Heart left ventricle (tissue), 16 donors: Measurements from ENCODE around the gene PREB. TPM values are rescaled to one million over a fixed set of nuclear protein-coding genes. Genes with fewer than 3 reads are reported as not detected.

Experiments used
- ATAC-seq, 4 donors: fragments of 200-7000 bp; cut with Tn5 transposase; one replicate each; pipeline ENCODE4 v1.9.1; 2020 to 2022; ENCODE audit warnings: moderate library complexity in 4 of 4, mild to moderate bottlenecking in 3 of 4, moderate number of reproducible peaks in 1 of 4
- DNase-seq, 5 donors: peaks; one replicate each; pipeline ENCODE4 v3.0.0-alpha.2; 2020
- H3K27ac ChIP-seq, 12 donors: fragments of 200-600 bp; sonication (generic) in 4 of 12; one replicate each; pipeline versions ENCODE4 v1.5.0 to v1.8.0; 2016 to 2022; ENCODE audit warnings: mild to moderate bottlenecking in 2 of 12
- H3K27me3 ChIP-seq, 9 donors: fragments of 200-600 bp; sonication (generic) in 2 of 9; one replicate each; pipeline versions ENCODE4 v1.5.1 to v1.8.0; 2016 to 2022; ENCODE audit warnings: mild to moderate bottlenecking in 3 of 9
- H3K36me3 ChIP-seq, 9 donors: fragments of 200-600 bp; sonication (generic) in 2 of 9; one replicate each; pipeline versions ENCODE4 v1.5.0 to v1.8.0; 2018 to 2022; ENCODE audit warnings: mild to moderate bottlenecking in 2 of 9
- H3K4me1 ChIP-seq, 12 donors: fragments of 200-600 bp; sonication (generic) in 4 of 12; one replicate each; pipeline versions ENCODE4 v1.5.0 to v1.8.0; 2016 to 2022; ENCODE audit warnings: mild to moderate bottlenecking in 3 of 12
- H3K4me3 ChIP-seq, 12 donors: fragments of 200-600 bp; sonication (generic) in 4 of 12; one replicate each; pipeline versions ENCODE4 v1.5.0 to v1.8.0; 2017 to 2022; ENCODE audit warnings: mild to moderate bottlenecking in 9 of 12, moderate library complexity in 4 of 12
- H3K9me3 ChIP-seq, 12 donors: fragments of 200-600 bp; sonication (generic) in 4 of 12; one replicate each; pipeline versions ENCODE4 v1.5.0 to v1.8.0; 2016 to 2022; ENCODE audit warnings: mild to moderate bottlenecking in 1 of 12
- CTCF ChIP-seq, 12 donors: fragments of 200-600 bp; sonication (generic) in 4 of 12; IDR thresholded peaks; one replicate each; pipeline versions ENCODE4 v1.5.0 to v1.8.0; 2018 to 2022; ENCODE audit warnings: antibody characterized with exemption in 12 of 12, mild to moderate bottlenecking in 5 of 12
- POLR2A ChIP-seq, 2 donors: fragments of 450-650 bp; IDR thresholded peaks; one replicate each; pipeline ENCODE4 v1.6.1; 2017; ENCODE audit warnings: antibody characterized with exemption in 2 of 2, mild to moderate bottlenecking in 2 of 2, moderate library complexity in 2 of 2
- WGBS, 4 donors: extraction: QIAGEN DNeasy Blood & Tissue Kit in 2 of 4; methylation state at CpG; one replicate each; pipeline versions ENCODE4 v1.1.5 to v1.1.7; 2013 to 2018; 5-methylcytosine and 5-hydroxymethylcytosine counted together
- intact Hi-C, 10 donors: fragments of 100-400 bp; cut with DNase I; formaldehyde crosslinking; loops; one replicate each; pipeline versions ENCODE4 v1.11.1 to v1.14.2; 2022
- polyA plus RNA-seq, 2 donors: library from polyadenylated mRNA; stranded (reverse); fragments of 200-250 nt; gene quantifications; one replicate each; pipeline ENCODE4 v1.2.3, GENCODE V29; 2013
- total RNA-seq, 9 donors: library from RNA; depleted of rRNA in 2 of 9; stranded (reverse); fragments of >200 nt in 2 of 9; fragmentation: NEBNext Ultra II Directional in 3 of 9; extraction: Animal tissue kit (Norgen Biotek cat#: 25700) in 3 of 9; gene quantifications; one replicate each; pipeline versions ENCODE4 v1.1.0 to v1.2.4, GENCODE V29; 2016 to 2023
- donor health status: ischemic (EF 13 %, LVEDD 7.1; RV severe dilation, severe dysfunction).
- donor health status: healthy with polysubstance abuse.
- donor health status: DM: no; HTN: yes; CAD: no.
- donor health status: DM: no; HTN: no; CAD: no.
- donor health status: ischemic (EF 25% LVEDD 6.9; RV normal size, moderate dysfunction).
- donor health status: ischemic (EF 25% LVEDD 5.7; RV mildly dilated, moderate dysfunction).
- donor health status: healthy.
- donor health status: DM: yes; HTN: yes; CAD: no.
- donor health status: ischemic (EF 35%, LVEDD 5.7; RV mildly dilated, moderate dysfunction).
- donor health status: nonischemic (EF 11% LVEDD 7.7; RV severe dilation, severe dysfunction).
- donor health status: DM: yes; HTN: yes; CAD: no.
- donor health status: PGD.
- donor health status: ischemic (EF 29% LVEDD 5.4; RV normal size, mild dysfunction).
- donor health status: nonischemic (EF 23%, LVEDD 6.1; RV moderate dilation, normal function).

Gene PREB
- total and polyA plus RNA-seq, 11 donors: 41.1 to 99.4 (median 49.3) TPM

- intact Hi-C loops: no loop called here
- H3K4me3 ChIP-seq: no peak overlapping the region
Observed at GRCh38 chr2:27158468-27158867, 24.0 kb upstream of the PREB start.

DNA sequence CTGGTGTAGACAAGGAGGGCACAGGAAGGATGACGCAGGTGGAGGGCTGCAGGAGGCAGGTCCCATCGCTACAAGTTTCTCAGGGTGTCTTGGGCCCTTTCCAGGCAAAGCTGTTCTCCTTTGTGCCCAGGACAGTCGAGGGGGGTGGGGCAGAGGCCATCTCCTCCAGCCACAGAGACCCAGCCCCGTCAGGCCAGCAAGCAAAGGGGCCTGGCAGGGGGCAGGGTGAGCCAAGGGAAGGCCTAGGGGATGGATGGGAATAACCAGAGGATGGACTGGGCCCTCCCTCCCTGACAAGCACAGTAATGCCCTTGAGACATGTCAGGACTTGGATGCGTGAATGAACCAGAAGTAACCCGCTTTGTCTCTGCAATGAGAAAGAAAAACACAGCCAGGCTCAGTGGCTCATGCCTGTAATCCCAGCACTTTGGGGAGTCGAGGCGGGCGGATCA lies 20.7 kb upstream of the PREB start:
- intact Hi-C loops: no loop called here
- H3K27ac ChIP-seq: no peak overlapping the region
- H3K36me3 ChIP-seq: no peaks in the 10 kb centered on the region
- H3K9me3 ChIP-seq: no peaks in the 10 kb centered on the region
- ATAC-seq (no peak), DNase-seq (no peak)
- 71 to 83% (median 78%) methylated on average over 9 of the region's 9 CpGs for WGBS, 4 donors
- no peaks in the 10 kb centered on the region for H3K4me1 ChIP-seq
- no peak overlapping the region for H3K4me3 ChIP-seq
- TF ChIP-seq CTCF (IDR thresholded peaks at IDR 0.05): no peak
- peaks cover 0 to 5% (median 0%) of the 10 kb centered on the region in 9 donors for H3K27me3 ChIP-seq

More at GRCh38 chr2:27158468-27158867, 24.0 kb upstream of the PREB start:
- DNase-seq: no peak
- H3K27me3 ChIP-seq: peaks cover 0 to 8% (median 0%) of the 10 kb centered on the region in 9 donors
- ATAC-seq: no peak
- no peak overlapping the region for H3K27ac ChIP-seq
- H3K36me3 ChIP-seq: no peaks in the 10 kb centered on the region
- H3K9me3 ChIP-seq: no peaks in the 10 kb centered on the region
- H3K4me1 ChIP-seq: no peaks in the 10 kb centered on the region
- 57 to 69% (median 66%) methylated on average over 6 of the region's 6 CpGs for whole genome bisulfite sequencing, 4 donors
- TF ChIP-seq POLR2A (IDR thresholded peaks at IDR 0.05): no peak
- TF ChIP-seq CTCF (IDR thresholded peaks at IDR 0.05): no peak

DNA sequence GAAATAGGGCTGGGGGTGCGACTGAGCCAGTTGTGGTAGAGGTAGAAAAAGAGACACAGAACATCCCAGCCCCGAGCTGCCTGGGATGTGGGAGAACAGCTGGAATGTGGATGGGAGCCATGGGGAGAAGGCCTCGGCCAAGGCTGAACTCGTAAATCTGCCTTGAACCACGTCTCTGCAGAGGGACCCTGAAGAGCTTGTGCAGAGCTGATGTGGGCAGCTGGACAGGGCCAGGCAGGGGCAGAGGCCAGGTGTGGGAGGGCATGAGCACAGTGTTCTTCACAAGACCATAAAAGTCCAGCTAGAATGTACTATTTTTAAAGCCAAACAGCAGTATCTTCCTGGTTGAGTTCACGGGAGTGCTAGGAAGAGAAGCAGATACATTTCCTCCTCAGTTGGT lies 20.1 kb upstream of the PREB start:
- no peak overlapping the region for H3K27ac ChIP-seq
- H3K36me3 ChIP-seq: no peaks in the 10 kb centered on the region
- no peak overlapping the region for H3K4me3 ChIP-seq
- H3K27me3 ChIP-seq: peaks cover 0 to 5% (median 0%) of the 10 kb centered on the region in 9 donors
- no peaks in the 10 kb centered on the region for H3K4me1 ChIP-seq
- DNase-seq (no peak), ATAC-seq (no peak)
- 66 to 73% (median 69%) methylated on average over 6 of the region's 6 CpGs for WGBS, 4 donors
- intact Hi-C loops: no loop called here
- TF ChIP-seq CTCF (IDR thresholded peaks at IDR 0.05): no peak
- no peak for TF ChIP-seq POLR2A (IDR thresholded peaks at IDR 0.05)
- no peaks in the 10 kb centered on the region for H3K9me3 ChIP-seq

DNA sequence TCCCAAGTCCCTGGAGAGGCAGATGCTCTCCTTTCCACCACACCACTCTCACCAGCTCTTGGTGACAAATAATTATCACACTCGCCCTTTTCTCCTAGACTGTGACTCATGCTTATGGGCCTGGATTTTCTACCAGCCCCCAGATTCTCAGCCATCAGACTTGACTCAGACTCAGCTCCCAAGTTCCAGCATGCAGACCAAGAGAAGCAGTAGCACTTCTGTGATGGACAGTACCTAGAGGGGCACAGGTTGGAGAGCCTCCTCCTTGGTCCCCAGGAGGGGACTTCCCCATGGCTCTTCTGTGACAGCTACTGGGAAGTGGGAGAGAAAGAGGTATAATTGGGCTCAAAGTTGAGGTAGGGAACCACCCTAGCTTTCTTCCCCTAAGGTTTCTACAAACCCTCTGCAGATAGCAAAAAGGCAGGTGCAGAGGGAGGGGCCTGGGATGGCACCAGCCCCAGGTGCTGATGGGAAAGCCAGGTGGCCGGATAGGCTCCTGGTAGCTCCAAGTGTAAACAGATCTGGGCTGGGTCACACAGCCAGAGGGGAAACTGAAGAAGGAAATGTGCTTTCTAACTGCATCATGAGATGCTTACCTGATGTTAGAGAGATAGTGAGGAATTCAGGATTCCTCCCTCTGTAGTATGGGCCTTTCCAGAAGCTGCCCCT lies 18.5 kb upstream of the PREB start:
- H3K27me3 ChIP-seq: no peaks in the 10 kb centered on the region
- intact Hi-C loops: no loop called here
- no peak overlapping the region for H3K27ac ChIP-seq
- no peaks in the 10 kb centered on the region for H3K4me1 ChIP-seq
- WGBS, 4 donors: 77 to 93% (median 81%) methylated on average over 2 of the region's 2 CpGs
- H3K9me3 ChIP-seq: no peaks in the 10 kb centered on the region
- no peak for ATAC-seq
- DNase-seq: no peak
- H3K4me3 ChIP-seq: no peak overlapping the region
- H3K36me3 ChIP-seq: no peaks in the 10 kb centered on the region
- TF ChIP-seq CTCF (IDR thresholded peaks at IDR 0.05): no peak
- no peak for TF ChIP-seq POLR2A (IDR thresholded peaks at IDR 0.05)
